ENCODE data around the gene EDEM2.

DNA sequence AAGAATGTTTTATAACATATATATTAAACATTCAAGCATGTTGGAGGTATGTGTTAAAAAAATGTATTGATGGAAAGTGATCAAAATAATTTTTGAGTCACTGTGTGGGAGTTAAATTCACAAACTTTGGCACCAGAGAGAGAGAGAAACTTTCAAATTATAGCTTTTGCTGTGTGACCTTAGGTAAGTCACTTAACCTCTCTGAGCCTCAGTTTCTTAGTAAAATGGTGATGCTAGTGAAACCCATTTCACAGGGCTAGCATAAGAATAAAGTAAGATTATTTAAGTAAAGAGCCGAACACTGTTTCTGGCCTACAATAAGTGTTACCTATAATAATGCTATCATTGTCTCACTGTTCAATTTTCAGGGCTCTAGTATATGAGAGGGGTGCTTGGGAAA lies 20.7 kb upstream of the EDEM2 start:
- TF ChIP-seq EZH2 (IDR thresholded peaks at IDR 0.05; ENCODE audit: borderline replicate concordance, insufficient read depth, low read length, poor library complexity, severe bottlenecking) (no peak), TAF1 (IDR thresholded peaks at IDR 0.05; ENCODE audit: low read depth) (no peak), RAD21 (conservative IDR thresholded peaks at IDR 0.05) (no peak)
- TF ChIP-seq, protein P1, sequence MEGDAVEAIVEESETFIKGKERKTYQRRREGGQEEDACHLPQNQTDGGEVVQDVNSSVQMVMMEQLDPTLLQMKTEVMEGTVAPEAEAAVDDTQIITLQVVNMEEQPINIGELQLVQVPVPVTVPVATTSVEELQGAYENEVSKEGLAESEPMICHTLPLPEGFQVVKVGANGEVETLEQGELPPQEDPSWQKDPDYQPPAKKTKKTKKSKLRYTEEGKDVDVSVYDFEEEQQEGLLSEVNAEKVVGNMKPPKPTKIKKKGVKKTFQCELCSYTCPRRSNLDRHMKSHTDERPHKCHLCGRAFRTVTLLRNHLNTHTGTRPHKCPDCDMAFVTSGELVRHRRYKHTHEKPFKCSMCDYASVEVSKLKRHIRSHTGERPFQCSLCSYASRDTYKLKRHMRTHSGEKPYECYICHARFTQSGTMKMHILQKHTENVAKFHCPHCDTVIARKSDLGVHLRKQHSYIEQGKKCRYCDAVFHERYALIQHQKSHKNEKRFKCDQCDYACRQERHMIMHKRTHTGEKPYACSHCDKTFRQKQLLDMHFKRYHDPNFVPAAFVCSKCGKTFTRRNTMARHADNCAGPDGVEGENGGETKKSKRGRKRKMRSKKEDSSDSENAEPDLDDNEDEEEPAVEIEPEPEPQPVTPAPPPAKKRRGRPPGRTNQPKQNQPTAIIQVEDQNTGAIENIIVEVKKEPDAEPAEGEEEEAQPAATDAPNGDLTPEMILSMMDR (IDR thresholded peaks at IDR 0.05; ENCODE audit: poor library complexity, severe bottlenecking) = no peak

Data from neural cell (in vitro differentiated cells).